NCI-H2107 treated with DMSO at 0.1 percent for 48 hours (cell line): ENCODE data around the gene SLC2A14.
"Not testable (repeated sequence)": the region's sequence is repeated elsewhere in the genome, so short reads cannot be mapped to it uniquely, and the experiment has no call there.

Experiments used
- DNase-seq: peaks from one replicate; lab custom pipeline; 2025; ENCODE audit not compliant: unreplicated experiment; lab: John Stamatoyannopoulos, UW

SLC2A14 gene

GRCh38 chr12:7872566-7873319 is at the start of gene SLC2A14:
SLC2A14 (minus strand) TSS chr12:7872915; CDS start chr12:7869880, 3,035 bp downstream.
- no peak for DNase-seq

DNA sequence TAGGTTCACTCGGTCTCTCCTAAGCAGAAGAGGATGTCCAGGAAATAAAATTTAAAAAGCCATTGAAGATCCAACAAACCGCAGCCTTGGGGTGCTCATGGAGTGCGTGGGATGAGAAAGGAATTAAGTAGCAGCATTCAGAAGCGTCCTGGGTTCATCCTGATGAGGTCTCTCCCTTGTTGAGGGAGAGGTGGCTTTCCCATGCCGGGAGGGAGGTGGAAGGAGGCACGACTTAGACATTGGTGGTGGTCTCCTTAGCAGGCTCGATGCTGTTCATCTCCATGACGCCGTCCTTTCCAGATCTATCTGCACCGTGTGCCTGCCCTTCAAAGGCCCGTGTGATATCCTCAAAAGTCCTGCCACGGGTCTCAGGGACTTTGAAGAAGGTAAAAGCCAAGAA is 48.5 kb upstream of the SLC2A14 start:
- DNase-seq = not testable (repeated sequence)

- DNase-seq = not testable (repeated sequence)
Measured at GRCh38 chr12:7918268-7918590, 45.5 kb upstream of the SLC2A14 start.

DNA sequence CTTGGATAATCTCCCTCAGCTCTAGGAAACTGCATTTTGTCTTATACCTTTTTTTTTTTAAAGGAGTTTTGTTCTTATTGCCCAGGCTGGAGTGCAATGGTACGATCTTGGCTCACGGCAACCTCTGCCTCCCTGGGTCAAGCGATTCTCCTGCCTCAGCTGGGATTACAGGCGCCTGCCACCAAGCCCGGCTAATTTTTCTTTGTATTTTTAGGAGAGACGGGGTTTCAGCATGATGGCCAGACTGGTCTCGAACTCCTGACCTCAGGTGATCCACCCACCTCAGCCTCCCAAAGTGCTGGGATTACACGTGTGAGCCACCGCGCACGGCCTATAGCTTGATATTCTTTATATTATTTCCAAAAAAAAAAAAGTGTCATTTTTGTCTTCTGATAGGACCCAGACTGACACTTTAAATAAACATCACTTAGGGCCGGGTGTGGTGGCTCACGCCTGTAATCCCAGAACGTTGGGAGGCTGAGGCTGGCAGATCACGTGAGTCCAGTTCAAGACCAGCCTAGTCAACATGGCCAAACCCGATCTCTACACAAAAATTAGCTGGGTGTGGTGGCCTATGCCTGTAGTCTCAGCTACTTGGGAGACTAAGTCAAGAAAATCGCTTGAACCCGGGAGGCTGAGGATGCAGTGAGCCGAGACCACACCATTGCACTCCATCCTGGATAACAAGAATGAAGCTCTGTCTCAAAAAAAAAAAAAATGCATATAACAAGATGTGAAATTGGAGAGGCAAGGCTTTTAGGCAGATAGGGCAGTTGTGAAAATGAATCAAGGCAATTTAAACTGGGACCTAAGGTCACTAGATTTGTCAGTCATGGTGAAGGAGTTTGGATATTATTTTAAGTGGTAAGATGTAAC is 44.9 kb upstream of the SLC2A14 start:
- DNase-seq = no peak

GRCh38 chr12:7916936-7917335 is 44.2 kb upstream of the SLC2A14 start:
- DNase-seq = no peak

GRCh38 chr12:7915661-7916403 is 43.1 kb upstream of the SLC2A14 start:
- no peak for DNase-seq

DNA sequence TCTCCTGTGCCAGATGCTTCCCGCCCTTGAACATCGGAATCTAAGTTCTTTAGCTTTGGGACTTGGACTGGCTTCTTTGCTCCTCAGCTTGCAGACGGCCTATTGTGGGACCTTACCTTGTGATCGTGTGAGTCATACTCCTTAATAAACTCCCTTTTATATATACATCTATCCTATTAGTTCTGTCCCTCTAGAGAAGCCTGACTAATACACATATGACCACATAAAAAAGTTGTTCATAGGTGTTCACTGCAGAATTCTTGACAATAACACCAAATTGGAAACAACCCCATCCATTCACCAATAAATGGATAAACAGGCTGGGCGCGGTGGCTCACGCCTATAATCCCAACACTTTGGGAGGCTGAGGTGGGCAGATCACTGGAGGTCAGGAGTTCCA is 37.4 kb upstream of the SLC2A14 start:
- DNase-seq = not testable (repeated sequence)

- no peak for DNase-seq
Measured at GRCh38 chr12:7907009-7907408, 34.3 kb upstream of the SLC2A14 start.

DNA sequence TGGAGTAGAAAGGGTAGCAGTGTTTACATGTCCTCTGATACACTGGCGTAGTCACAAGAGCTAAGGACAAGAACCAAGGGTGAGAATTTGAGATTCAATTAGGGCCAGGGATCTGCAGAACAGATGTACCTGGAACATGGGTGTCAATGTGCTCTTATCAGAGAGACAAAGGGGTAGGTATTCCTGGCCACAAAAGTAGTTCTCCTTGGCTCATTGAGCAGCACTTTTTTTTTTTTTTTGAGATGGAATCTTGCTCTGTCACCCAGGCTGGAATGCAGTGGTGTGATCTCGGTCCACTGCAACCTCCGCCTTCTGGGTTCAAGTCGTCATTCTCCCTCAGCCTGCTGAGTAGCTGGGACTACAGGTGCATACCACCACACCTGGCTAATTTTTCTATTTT is 33.6 kb upstream of the SLC2A14 start:
- DNase-seq = not testable (repeated sequence)

- not testable (repeated sequence) for DNase-seq
Measured at GRCh38 chr12:7905600-7906125, 32.9 kb upstream of the SLC2A14 start.

GRCh38 chr12:7905071-7905470 is 32.4 kb upstream of the SLC2A14 start:
- no peak for DNase-seq

- not testable (repeated sequence) for DNase-seq
Measured at GRCh38 chr12:7902416-7902815, 29.7 kb upstream of the SLC2A14 start.

GRCh38 chr12:7899755-7900154 is 27.0 kb upstream of the SLC2A14 start:
- no peak for DNase-seq

GRCh38 chr12:7896726-7897125 is 24.0 kb upstream of the SLC2A14 start:
- not testable (repeated sequence) for DNase-seq

GRCh38 chr12:7892186-7892980 is 19.7 kb upstream of the SLC2A14 start:
- DNase-seq = no peak

- no peak for DNase-seq
Measured at GRCh38 chr12:7884689-7885088, 12.0 kb upstream of the SLC2A14 start.

- DNase-seq = not testable (repeated sequence)
Measured at GRCh38 chr12:7881736-7882120, 9.0 kb upstream of the SLC2A14 start.

- DNase-seq = not testable (repeated sequence)
Measured at GRCh38 chr12:7880952-7881735, 8.4 kb upstream of the SLC2A14 start.

DNA sequence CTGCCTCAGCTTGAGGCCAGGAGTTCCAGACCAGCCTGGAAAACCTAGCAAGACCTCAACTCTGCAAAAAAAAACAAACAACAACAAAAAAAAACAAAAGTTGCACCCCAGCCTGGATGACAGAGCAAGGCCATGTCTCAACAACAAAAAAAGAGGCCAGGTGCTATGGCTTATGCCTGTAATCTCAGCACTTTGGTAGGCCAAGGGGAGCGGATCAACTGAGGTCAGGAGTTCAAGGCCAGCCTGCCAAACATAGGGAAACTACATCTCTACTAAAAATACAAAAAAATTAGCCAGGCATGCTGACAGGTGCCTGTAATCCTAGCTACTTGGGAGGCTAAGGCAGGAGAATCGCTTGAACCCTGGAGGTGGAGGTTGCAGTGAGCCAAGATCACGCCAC is 6.5 kb upstream of the SLC2A14 start:
- no peak for DNase-seq

- DNase-seq = no peak
Measured at GRCh38 chr12:7877420-7877819, 4.7 kb upstream of the SLC2A14 start.
